Suprapubic skin (tissue), 4 donors: Measurements from ENCODE around the gene SERPIND1.

ENCODE experiments used
- EP300 ChIP-seq: sonication (generic); formaldehyde crosslinking; IDR thresholded peaks from one replicate; pipeline ENCODE4 v1.6.1; 2017; ENCODE audit warnings: antibody characterized with exemption
- POLR2A ChIP-seq, 2 donors: fragments of 450-650 bp; IDR thresholded peaks; one replicate each; pipeline ENCODE4 v1.6.1; 2017; ENCODE audit warnings: antibody characterized with exemption in 2 of 2, mild to moderate bottlenecking in 2 of 2, moderate library complexity in 2 of 2
- POLR2AphosphoS5 ChIP-seq, 3 donors: sonication (generic); formaldehyde crosslinking; IDR thresholded peaks; one replicate each; pipeline ENCODE4 v1.6.1; 2017; ENCODE audit warnings: antibody characterized with exemption in 3 of 3
- TF ChIP-seq, protein P1 (sequence below), 2 donors: fragments of 200-600 bp in 1 of 2; fragments of 450-650 bp in 1 of 2; sonication (generic) in 1 of 2; IDR thresholded peaks; one replicate each; pipeline ENCODE4 v1.5.1; 2016 to 2019; ENCODE audit warnings: antibody characterized with exemption in 2 of 2, mild to moderate bottlenecking in 1 of 2, moderate library complexity in 1 of 2

DNA sequence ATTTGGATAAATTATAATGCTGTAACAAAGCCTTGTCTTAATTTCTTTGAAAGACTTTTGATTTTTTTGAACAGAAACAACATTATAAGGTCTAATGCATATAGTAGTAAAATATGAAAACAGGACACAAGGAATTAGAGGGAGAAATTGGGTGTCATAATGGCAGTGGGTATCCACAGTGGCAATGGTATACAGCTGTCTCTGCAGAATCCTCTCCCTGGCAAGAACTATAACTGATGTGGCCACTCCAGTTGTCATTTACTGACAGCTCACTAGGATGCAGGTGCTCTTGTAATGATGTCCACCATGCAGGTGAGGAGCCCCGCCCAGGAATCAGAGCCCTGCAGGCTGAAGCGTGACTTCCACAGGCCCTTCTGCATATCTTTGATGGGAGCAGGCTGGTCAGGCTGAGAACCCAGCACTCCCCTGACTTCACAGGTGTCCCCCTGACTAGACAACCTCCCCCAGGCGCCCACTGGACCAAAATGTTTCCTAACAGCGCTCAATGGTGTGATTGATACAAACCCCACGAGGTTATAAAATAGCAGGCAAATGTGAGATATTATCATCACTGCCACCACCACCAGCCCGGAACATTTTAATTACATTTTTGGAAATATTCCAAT lies 32.8 kb upstream of the SERPIND1 start:
- TF ChIP-seq, protein P1, sequence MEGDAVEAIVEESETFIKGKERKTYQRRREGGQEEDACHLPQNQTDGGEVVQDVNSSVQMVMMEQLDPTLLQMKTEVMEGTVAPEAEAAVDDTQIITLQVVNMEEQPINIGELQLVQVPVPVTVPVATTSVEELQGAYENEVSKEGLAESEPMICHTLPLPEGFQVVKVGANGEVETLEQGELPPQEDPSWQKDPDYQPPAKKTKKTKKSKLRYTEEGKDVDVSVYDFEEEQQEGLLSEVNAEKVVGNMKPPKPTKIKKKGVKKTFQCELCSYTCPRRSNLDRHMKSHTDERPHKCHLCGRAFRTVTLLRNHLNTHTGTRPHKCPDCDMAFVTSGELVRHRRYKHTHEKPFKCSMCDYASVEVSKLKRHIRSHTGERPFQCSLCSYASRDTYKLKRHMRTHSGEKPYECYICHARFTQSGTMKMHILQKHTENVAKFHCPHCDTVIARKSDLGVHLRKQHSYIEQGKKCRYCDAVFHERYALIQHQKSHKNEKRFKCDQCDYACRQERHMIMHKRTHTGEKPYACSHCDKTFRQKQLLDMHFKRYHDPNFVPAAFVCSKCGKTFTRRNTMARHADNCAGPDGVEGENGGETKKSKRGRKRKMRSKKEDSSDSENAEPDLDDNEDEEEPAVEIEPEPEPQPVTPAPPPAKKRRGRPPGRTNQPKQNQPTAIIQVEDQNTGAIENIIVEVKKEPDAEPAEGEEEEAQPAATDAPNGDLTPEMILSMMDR (IDR thresholded peaks at IDR 0.05): no peak
- TF ChIP-seq POLR2A (IDR thresholded peaks at IDR 0.05) (no peak), POLR2AphosphoS5 (IDR thresholded peaks at IDR 0.05) (no peak), EP300 (no peak)
